Hepatocyte (in vitro differentiated cells): Measurements from ENCODE around the gene ALPP.

Source experiments
- EZH2 ChIP-seq: fragments of 200-600 bp; sonication (generic); IDR thresholded peaks from 2 replicates; pipeline ENCODE4 v1.6.1; 2016; ENCODE audit warnings: antibody characterized with exemption, mild to moderate bottlenecking, borderline replicate concordance
- TF ChIP-seq, protein P1 (sequence below): fragments of 200-600 bp; sonication (generic); IDR thresholded peaks from 2 replicates; pipeline ENCODE4 v1.5.1; 2016; ENCODE audit warnings: antibody characterized with exemption, mild to moderate bottlenecking; ENCODE audit not compliant: poor library complexity

DNA sequence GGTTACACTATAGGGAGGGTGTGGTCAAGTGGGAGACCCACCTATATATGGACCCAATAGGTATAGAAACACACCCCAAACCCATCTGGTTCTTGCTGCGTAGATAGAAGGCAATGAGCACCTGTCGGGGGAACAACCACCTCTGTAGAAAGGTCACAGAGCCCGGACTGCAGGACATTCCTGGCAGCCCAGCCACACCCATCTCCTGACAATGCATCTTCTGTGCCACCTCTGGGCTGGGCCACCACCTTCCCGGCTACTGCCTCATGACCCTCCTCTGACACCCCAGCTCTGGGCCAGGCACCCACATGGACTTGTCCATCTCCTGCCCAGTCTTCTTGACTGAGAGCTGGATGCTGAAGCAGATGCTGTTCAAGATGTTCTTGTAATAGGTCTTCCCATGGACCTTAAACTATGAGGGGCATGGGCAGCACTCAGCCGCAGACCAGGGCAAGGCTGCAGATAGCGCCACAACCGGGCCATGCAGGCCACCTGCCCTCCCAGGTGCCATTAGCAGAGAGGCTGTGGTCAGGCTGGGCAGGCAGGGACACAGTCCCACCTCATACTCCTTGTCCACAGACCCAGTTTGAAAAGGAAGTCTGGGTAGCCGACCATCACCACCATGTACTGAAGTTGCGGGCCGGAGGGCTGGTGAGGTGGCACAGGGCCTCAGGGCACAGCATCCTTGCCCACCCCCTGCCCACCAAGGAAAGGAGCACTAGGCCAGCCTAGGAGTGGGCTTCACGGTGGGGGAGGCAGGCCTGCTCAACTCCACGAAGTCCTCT lies 37.4 kb downstream of the ALPP start:
- no peak for TF ChIP-seq EZH2
- TF ChIP-seq, protein P1, sequence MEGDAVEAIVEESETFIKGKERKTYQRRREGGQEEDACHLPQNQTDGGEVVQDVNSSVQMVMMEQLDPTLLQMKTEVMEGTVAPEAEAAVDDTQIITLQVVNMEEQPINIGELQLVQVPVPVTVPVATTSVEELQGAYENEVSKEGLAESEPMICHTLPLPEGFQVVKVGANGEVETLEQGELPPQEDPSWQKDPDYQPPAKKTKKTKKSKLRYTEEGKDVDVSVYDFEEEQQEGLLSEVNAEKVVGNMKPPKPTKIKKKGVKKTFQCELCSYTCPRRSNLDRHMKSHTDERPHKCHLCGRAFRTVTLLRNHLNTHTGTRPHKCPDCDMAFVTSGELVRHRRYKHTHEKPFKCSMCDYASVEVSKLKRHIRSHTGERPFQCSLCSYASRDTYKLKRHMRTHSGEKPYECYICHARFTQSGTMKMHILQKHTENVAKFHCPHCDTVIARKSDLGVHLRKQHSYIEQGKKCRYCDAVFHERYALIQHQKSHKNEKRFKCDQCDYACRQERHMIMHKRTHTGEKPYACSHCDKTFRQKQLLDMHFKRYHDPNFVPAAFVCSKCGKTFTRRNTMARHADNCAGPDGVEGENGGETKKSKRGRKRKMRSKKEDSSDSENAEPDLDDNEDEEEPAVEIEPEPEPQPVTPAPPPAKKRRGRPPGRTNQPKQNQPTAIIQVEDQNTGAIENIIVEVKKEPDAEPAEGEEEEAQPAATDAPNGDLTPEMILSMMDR: no peak
